Karpas-422 (cell line): ENCODE measurements around the gene DISP3. TPM values are rescaled to one million over a fixed set of nuclear protein-coding genes. Genes with fewer than 3 reads are reported as not detected.

ENCODE experiments used
- DNase-seq: peaks from one replicate; pipeline ENCODE4 v3.0.0-alpha.2; 2015
- H2AFZ ChIP-seq: fragments of 200-600 bp; sonication (generic); 2 replicates; pipeline ENCODE4 v1.6.1; 2014; ENCODE audit warnings: antibody characterized with exemption, low read length, mixed read lengths
- H3K27ac ChIP-seq: fragments of 200-600 bp; sonication (generic); 2 replicates; pipeline ENCODE4 v1.5.1; 2014; ENCODE audit warnings: mild to moderate bottlenecking, low read length, moderate library complexity
- H3K27me3 ChIP-seq: fragments of 200-600 bp; sonication (generic); 2 replicates; pipeline ENCODE4 v1.6.1; 2014; ENCODE audit warnings: low read length, mixed read lengths
- H3K36me3 ChIP-seq: fragments of 200-600 bp; sonication (generic); 2 replicates; pipeline ENCODE4 v1.6.1; 2014; ENCODE audit warnings: low read length, mixed read lengths; ENCODE audit not compliant: insufficient read depth
- H3K4me1 ChIP-seq: fragments of 200-600 bp; sonication (generic); 2 replicates; pipeline ENCODE4 v1.6.1; 2014; ENCODE audit warnings: mild to moderate bottlenecking, low read length, mixed read lengths
- H3K4me2 ChIP-seq: fragments of 200-600 bp; sonication (generic); 2 replicates; pipeline ENCODE4 v1.6.1; 2014; ENCODE audit warnings: low read length, low read depth, mild to moderate bottlenecking; ENCODE audit not compliant: poor library complexity, severe bottlenecking
- H3K4me3 ChIP-seq: fragments of 200-600 bp; sonication (generic); 2 replicates; pipeline ENCODE4 v1.5.1; 2014; ENCODE audit warnings: mild to moderate bottlenecking, antibody characterized with exemption, low read length, mixed read lengths
- H3K79me2 ChIP-seq: fragments of 200-600 bp; sonication (generic); 2 replicates; pipeline ENCODE4 v1.6.1; 2014; ENCODE audit warnings: mild to moderate bottlenecking, low read length, mixed read lengths
- H3K9ac ChIP-seq: fragments of 200-600 bp; sonication (generic); 2 replicates; pipeline ENCODE4 v1.6.0; 2014; ENCODE audit warnings: low read length
- H3K9me2 ChIP-seq: fragments of 200-600 bp; sonication (generic), shearing (Covaris generic); replicated peaks from 2 replicates; pipeline ENCODE4 v1.6.0; 2014; ENCODE audit warnings: mild to moderate bottlenecking, low read length, moderate library complexity; ENCODE audit not compliant: insufficient read depth
- H3K9me3 ChIP-seq: fragments of 300-700, 200-600 bp; sonication (generic); 2 replicates; pipeline ENCODE4 v1.6.1; 2014; ENCODE audit warnings: low read length, mixed read lengths
- H4K20me1 ChIP-seq: fragments of 200-600 bp; sonication (generic); 2 replicates; pipeline ENCODE4 v1.6.1; 2014; ENCODE audit warnings: mild to moderate bottlenecking, antibody characterized with exemption, low read length, low read depth; ENCODE audit not compliant: insufficient read depth
- total RNA-seq: library from RNA; depleted of rRNA; stranded (reverse); fragments of >200 nt; shearing (Covaris generic); gene quantifications from 2 replicates; pipeline ENCODE4 v1.2.3, GENCODE V29; 2014; ENCODE audit warnings: low replicate concordance

DISP3 gene
- total RNA-seq, 1 experiment from 2014 or later = 0.04 TPM

DNA sequence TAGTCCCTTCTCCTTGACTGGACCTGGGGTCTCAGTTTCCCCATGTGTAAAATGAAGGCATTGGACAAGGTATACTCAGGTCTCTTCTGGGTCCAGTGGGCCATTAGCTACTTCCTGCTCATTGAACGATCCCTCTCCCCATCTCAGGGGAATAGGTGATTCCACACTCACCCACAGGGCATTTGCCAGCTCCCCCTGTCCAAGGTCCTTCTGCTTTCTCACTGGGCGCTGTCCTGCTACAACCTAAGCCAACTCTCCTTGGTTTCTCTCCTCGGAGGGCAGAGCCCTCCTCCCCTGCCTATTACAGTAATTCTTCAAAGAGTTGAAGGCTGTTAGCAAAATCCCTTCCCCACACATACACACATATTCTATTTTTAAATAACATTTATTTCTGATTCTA, 16.6 kb downstream of the DISP3 start:
- Histone ChIP-seq H3K4me2 (no peak overlapping the region), H2AFZ (no peak overlapping the region), H3K9me2 (no peaks in the 10 kb centered on the region), H3K36me3 (no peaks in the 10 kb centered on the region), H3K9ac (no peak overlapping the region), H3K4me3 (no peak overlapping the region), H3K27ac (no peak overlapping the region), H4K20me1 (no peaks in the 10 kb centered on the region), H3K27me3 (no peaks in the 10 kb centered on the region), H3K79me2 (no peaks in the 10 kb centered on the region), H3K9me3 (no peaks in the 10 kb centered on the region), H3K4me1 (no peaks in the 10 kb centered on the region)
- no peak for DNase-seq

DNA sequence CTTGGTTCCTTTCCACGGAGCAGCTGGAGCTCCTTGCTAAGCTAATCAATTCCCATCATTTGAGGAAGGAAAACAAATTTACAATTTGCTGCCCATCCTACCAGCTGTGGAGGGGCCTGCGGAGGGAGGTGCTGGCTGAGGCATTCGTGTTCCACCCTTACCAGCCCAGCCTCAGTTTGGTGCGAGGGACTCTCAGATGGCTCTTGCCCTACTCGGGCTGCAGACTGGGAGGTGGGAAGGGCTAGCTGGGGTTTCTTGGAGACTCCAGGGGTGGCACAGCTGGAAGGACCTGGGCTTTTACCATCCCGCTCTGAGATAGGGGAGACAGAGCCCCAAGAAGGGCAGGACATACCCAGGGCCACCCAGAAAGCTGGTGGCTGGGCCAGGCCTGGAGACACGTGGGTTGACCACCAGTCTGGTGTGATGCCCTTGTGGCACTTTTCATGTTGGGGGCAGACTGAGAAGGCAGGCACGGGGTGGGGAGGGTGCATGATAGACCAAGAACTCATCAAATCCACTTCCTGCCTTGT, 17.7 kb downstream of the DISP3 start:
- no peak for DNase-seq

DNA sequence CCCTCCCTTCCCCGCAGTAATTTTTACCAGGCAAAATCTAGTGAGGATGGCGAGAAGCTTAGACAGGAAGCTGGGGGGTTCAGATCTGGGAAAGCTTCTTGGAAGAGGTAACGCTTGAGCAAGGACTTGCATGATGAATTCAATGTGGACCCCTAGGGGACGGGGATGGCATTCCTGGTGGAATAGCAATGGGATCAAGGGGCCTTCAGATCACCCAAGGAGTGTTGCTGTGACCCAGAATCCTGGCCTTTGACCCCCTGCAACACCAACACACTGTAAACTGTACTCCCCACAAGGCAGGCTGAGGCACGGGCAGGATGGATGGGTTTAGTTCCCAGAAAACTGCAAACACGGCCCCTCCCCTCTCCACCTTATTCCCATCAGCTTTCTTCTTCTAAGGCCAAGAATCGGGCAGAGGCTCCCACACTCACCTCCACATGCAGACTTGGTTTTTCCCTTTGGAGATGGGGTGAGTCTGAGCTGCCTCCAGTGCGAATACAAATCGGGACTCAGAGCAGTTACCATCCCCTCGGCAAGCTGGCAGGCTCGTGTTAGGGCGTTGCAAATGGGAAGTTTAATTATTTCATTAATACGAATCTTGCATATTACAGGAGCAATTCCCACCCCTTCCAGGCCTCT, 20.1 kb downstream of the DISP3 start:
- no peaks in the 10 kb centered on the region for H3K79me2 ChIP-seq
- no peaks in the 10 kb centered on the region for H4K20me1 ChIP-seq
- H3K27ac ChIP-seq = no peak overlapping the region
- no peak overlapping the region for H3K4me2 ChIP-seq
- no peaks in the 10 kb centered on the region for H3K4me1 ChIP-seq
- H3K9ac ChIP-seq = no peak overlapping the region
- H3K27me3 ChIP-seq = no peaks in the 10 kb centered on the region; the same call in 1 of the 2 replicates
- no peaks in the 10 kb centered on the region for H3K9me3 ChIP-seq
- no peak overlapping the region for H3K4me3 ChIP-seq
- no peaks in the 10 kb centered on the region for H3K9me2 ChIP-seq
- H3K36me3 ChIP-seq = no peaks in the 10 kb centered on the region
- H2AFZ ChIP-seq = no peak overlapping the region
- DNase-seq = no peak

More for the DNA sequence above, 17.7 kb downstream of the DISP3 start:
- Histone ChIP-seq H3K4me1 (no peaks in the 10 kb centered on the region), H3K27ac (no peak overlapping the region), H3K4me3 (no peak overlapping the region), H4K20me1 (no peaks in the 10 kb centered on the region), H2AFZ (no peak overlapping the region), H3K9ac (no peak overlapping the region), H3K36me3 (no peaks in the 10 kb centered on the region), H3K79me2 (no peaks in the 10 kb centered on the region), H3K27me3 (no peaks in the 10 kb centered on the region), H3K9me2 (no peaks in the 10 kb centered on the region), H3K9me3 (no peaks in the 10 kb centered on the region), H3K4me2 (no peak overlapping the region)

GRCh38 chr1:11499601-11500331, 20.8 kb downstream of the DISP3 start:
- DNase-seq = no peak
- Histone ChIP-seq H3K4me1 (no peaks in the 10 kb centered on the region), H3K9me2 (no peaks in the 10 kb centered on the region), H3K79me2 (no peaks in the 10 kb centered on the region), H2AFZ (no peak overlapping the region), H3K4me2 (no peak overlapping the region), H3K27me3 (no peaks in the 10 kb centered on the region; the same call in 1 of the 2 replicates), H3K9ac (no peak overlapping the region), H4K20me1 (no peaks in the 10 kb centered on the region), H3K27ac (no peak overlapping the region), H3K4me3 (no peak overlapping the region), H3K36me3 (no peaks in the 10 kb centered on the region), H3K9me3 (no peaks in the 10 kb centered on the region)

- Histone ChIP-seq H3K27ac (no peak overlapping the region), H3K27me3 (no peaks in the 10 kb centered on the region; the same call in 1 of the 2 replicates), H3K4me3 (no peak overlapping the region), H4K20me1 (no peaks in the 10 kb centered on the region), H3K9me2 (no peaks in the 10 kb centered on the region), H3K36me3 (no peaks in the 10 kb centered on the region), H3K79me2 (no peaks in the 10 kb centered on the region), H3K9ac (no peak overlapping the region), H3K4me2 (no peak overlapping the region), H3K4me1 (no peaks in the 10 kb centered on the region), H3K9me3 (peaks cover 2% of the 10 kb centered on the region), H2AFZ (no peak overlapping the region)
- DNase-seq = no peak
These were observed 21.9 kb downstream of the DISP3 start for GRCh38 chr1:11500881-11501280.

DNA sequence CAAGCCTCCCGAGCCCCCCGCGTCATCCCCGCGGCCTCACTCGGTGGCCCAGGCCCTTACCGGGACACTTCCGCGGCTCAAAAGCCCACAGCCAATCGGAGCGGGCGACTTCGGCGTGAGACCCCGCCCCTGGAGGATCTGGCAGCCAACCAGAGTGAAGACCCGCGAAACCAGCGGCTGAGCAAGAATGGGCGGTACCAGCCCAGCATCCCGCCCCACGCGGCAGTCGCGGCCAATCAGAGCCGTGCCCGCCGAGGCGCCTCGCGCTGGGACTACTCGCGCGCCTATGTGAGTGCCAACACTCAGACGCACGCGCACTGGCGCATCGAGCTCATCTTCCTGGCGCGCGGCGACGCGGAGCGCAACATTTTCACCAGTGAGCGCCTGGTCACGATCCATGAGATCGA, 22.5 kb downstream of the DISP3 start:
- Histone ChIP-seq H3K9ac (no peak overlapping the region), H2AFZ (no peak overlapping the region), H3K4me2 (no peak overlapping the region), H3K9me2 (no peaks in the 10 kb centered on the region), H3K27me3 (no peaks in the 10 kb centered on the region; the same call in 1 of the 2 replicates), H4K20me1 (no peaks in the 10 kb centered on the region), H3K79me2 (no peaks in the 10 kb centered on the region), H3K9me3 (peaks cover 6% of the 10 kb centered on the region), H3K27ac (no peak overlapping the region), H3K4me3 (no peak overlapping the region), H3K36me3 (no peaks in the 10 kb centered on the region), H3K4me1 (no peaks in the 10 kb centered on the region)
- DNase-seq = no peak

- H3K4me2 ChIP-seq = no peak overlapping the region
- H3K9me2 ChIP-seq = no peaks in the 10 kb centered on the region
- DNase-seq = no peak
- peaks cover 6% of the 10 kb centered on the region for H3K9me3 ChIP-seq
- no peaks in the 10 kb centered on the region for H3K79me2 ChIP-seq
- H3K27ac ChIP-seq = no peak overlapping the region
- H2AFZ ChIP-seq = no peak overlapping the region
- no peaks in the 10 kb centered on the region for H4K20me1 ChIP-seq
- H3K4me1 ChIP-seq = no peaks in the 10 kb centered on the region
- no peak overlapping the region for H3K4me3 ChIP-seq
- H3K9ac ChIP-seq = no peak overlapping the region
- H3K27me3 ChIP-seq = no peaks in the 10 kb centered on the region; the same call in 1 of the 2 replicates
- no peaks in the 10 kb centered on the region for H3K36me3 ChIP-seq
These were observed 23.0 kb downstream of the DISP3 start for GRCh38 chr1:11501906-11502485.

DNA sequence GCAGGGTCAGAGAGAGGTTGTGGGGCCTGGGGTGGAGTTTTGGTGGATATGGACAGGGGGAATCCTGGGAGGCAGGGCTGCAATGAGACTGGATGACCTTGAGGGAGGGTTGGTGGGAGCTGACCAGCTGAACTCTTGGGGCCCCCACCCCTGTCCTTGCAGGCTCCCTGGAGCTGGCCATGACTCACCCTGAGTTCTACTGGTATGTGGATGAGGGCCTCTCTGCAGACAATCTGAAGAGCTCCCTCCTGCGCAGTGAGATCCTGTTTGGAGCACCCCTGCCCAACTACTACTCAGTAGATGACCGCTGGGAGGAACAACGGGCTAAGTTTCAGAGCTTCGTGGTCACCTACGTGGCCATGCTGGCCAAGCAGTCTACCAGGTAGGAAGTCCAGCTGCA, 23.6 kb downstream of the DISP3 start:
- no peaks in the 10 kb centered on the region for H3K79me2 ChIP-seq
- DNase-seq = no peak
- H3K9ac ChIP-seq = no peak overlapping the region
- no peak overlapping the region for H3K27ac ChIP-seq
- H3K36me3 ChIP-seq = no peaks in the 10 kb centered on the region
- no peaks in the 10 kb centered on the region for H4K20me1 ChIP-seq
- no peak overlapping the region for H2AFZ ChIP-seq
- no peak overlapping the region for H3K4me3 ChIP-seq
- no peak overlapping the region for H3K4me2 ChIP-seq
- no peaks in the 10 kb centered on the region for H3K9me2 ChIP-seq
- H3K4me1 ChIP-seq = no peaks in the 10 kb centered on the region
- no peaks in the 10 kb centered on the region; the same call in 1 of the 2 replicates for H3K27me3 ChIP-seq
- H3K9me3 ChIP-seq = peaks cover 6% of the 10 kb centered on the region
